GM10248 (cell line): ENCODE measurements around the gene GPATCH3.
"Not testable (repeated sequence)": the region's sequence is repeated elsewhere in the genome, so short reads cannot be mapped to it uniquely, and the experiment has no call there.

Experiments used
- CTCF ChIA-PET: fragments of 300-600 bp; sonication (Branson Sonifier 250); formaldehyde crosslinking; extraction: SDS; loops from one replicate; lab custom pipeline; 2021; ENCODE audit warnings: antibody characterized with exemption; lab: Yijun Ruan, JAX
- POLR2A ChIA-PET: fragments of 350-650 bp; sonication (Branson Sonifier 250); formaldehyde crosslinking; extraction: SDS; loops from one replicate; lab custom pipeline; 2020; ENCODE audit warnings: antibody characterized with exemption; lab: Yijun Ruan, JAX
- DNase-seq: peaks from one replicate; pipeline ENCODE4 v3.0.0; 2012; ENCODE audit errors: extremely low spot score
- CTCF ChIP-seq: IDR thresholded peaks from 2 replicates; pipeline ENCODE4 v1.5.1; 2012; ENCODE audit warnings: mild to moderate bottlenecking, low read depth; ENCODE audit errors: extremely low read depth, missing control alignments, control extremely low read depth

GPATCH3 gene

GRCh38 chr1:26900001-26900814 is at the start of gene GPATCH3:
Gene GPATCH3 (minus strand): TSS chr1:26900467. CDS start chr1:26900442, 25 bp downstream.
- POLR2A ChIA-PET = interaction anchor here (0.5 to 2.6 kb wide), 6 partner anchors 10 to 290 kb away, joined by 3 to 9 read pairs (median 4); partner anchors contain the start of genes GPN2 and NUDC
- no peak for TF ChIP-seq CTCF
- peak; percentile 92 for DNase-seq
- CTCF ChIA-PET = interaction anchor here (1.5 to 4.2 kb wide), 5 partner anchors 11 to 298 kb away, joined by 3 to 33 read pairs (median 5); partner anchors contain the start of gene GPN2

DNA sequence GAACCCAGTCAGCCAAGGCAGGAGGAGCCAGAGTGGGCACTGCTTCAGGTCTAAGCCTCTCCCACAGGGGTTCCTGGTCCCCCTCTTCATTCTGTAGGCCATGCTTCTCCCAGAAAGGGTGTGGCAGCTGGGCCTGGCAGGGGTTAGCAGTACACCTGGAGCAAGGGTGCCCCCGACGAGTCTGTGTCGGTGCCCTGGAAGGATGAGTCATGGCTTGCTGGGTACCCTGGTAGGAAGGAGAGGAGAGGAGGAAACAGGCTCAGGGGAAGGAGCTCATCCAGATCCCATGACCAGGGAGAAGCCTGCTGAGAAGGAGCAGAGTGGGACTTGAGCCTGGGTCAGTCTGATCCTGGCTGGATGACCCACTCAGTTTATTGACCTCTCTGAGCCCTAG is 49.7 kb upstream of the GPATCH3 start:
- ChIA-PET CTCF (interaction anchor here (0.8 to 1.1 kb wide), 3 partner anchors 9 to 152 kb away, joined by 3 read pairs; no protein-coding TSS in a partner anchor), POLR2A (interaction anchor here (0.6 kb wide), 1 partner anchor 526 kb away, joined by 4 read pairs; no protein-coding TSS in a partner anchor)
- TF ChIP-seq CTCF = no peak
- DNase-seq = no peak

- no peak for DNase-seq
- TF ChIP-seq CTCF = no peak
- POLR2A ChIA-PET = no interaction called here
- CTCF ChIA-PET = interaction anchor here (0.8 to 1.1 kb wide), 2 partner anchors 9 to 95 kb away, joined by 3 read pairs; no protein-coding TSS in a partner anchor
These were observed 49.1 kb upstream of the GPATCH3 start for GRCh38 chr1:26949266-26949925.

- DNase-seq, CTCF ChIA-PET, POLR2A ChIA-PET: not testable (repeated sequence)
These were observed 48.4 kb upstream of the GPATCH3 start for GRCh38 chr1:26948725-26949057.

- TF ChIP-seq CTCF = no peak
- no peak for DNase-seq
- CTCF ChIA-PET = no interaction called here
- POLR2A ChIA-PET = no interaction called here
These were observed 46.0 kb upstream of the GPATCH3 start for GRCh38 chr1:26946270-26946669.

DNA sequence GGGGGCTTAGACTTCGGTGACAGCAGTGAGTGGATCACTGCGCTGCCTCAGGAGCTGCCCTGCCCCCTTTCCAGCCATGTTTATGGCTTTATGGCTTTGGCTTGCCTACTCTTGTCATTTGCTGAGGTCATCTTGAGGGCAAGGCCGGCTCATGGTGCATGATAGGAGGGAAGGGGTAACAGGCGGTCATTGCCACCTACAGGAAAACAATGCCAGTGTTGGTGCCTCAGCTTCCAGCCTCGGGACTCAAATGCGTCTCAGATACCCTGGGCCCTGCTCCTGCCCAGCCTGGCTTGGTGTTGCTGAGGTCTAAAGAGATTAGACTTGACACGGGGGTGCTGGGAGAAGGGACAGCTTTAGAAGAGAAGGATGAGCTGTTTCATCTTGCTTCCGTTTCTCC is 45.5 kb upstream of the GPATCH3 start:
- ChIA-PET POLR2A (no interaction called here), CTCF (no interaction called here)
- no peak for DNase-seq
- TF ChIP-seq CTCF = no peak
